ENCODE measurements around the gene IL15RA.

- no peak for TF ChIP-seq YY1 (IDR thresholded peaks at IDR 0.05)
- TF ChIP-seq ATF3 (IDR thresholded peaks at IDR 0.05): no peak
Measured at GRCh38 chr10:5943536-5943935, 33.8 kb downstream of the IL15RA start.
